ENCODE results near the gene RIOX2. TPM values are rescaled to one million over a fixed set of nuclear protein-coding genes. Genes with fewer than 3 reads are reported as not detected.

RIOX2 gene
- total RNA-seq (ENCODE audit: low replicate concordance), result 10.4 TPM in 2 replicates

GRCh38 chr3:97971679-97972567 is at the start of gene RIOX2:
Gene RIOX2 (minus strand): TSS chr3:97972431. CDS start chr3:97967593, 4,838 bp downstream.
- DNase-seq (ENCODE audit: low spot score), result peak; percentile 77
- Mint-ChIP-seq H3K4me3 (peak within 1 kb of the TSS; percentile 91), H3K27ac (peak within 1 kb of the TSS; percentile 50), H3K4me1 (peaks cover 7% of the 10 kb centered on the region), H3K9me3 (no peaks in the 10 kb centered on the region), H3K36me3 (peaks cover 3% of the 10 kb centered on the region), H3K27me3 (ENCODE audit: insufficient read depth, low read depth) (peaks cover 8% of the 10 kb centered on the region)
- no peaks in the 10 kb centered on the region for H3K9me3 ChIP-seq (ENCODE audit: low read depth)
- H3K79me2 ChIP-seq (ENCODE audit: low read depth), result no peaks in the 10 kb centered on the region
- TF ChIP-seq EZH2 (IDR thresholded peaks at IDR 0.05), result no peak
- TF ChIP-seq EZH2phosphoT487 (IDR thresholded peaks at IDR 0.05), result no peak
- TF ChIP-seq CTCF (IDR thresholded peaks at IDR 0.05), result no peak
- H4K20me1 ChIP-seq (ENCODE audit: low read depth), result no peaks in the 10 kb centered on the region
- H3K4me2 ChIP-seq, result peak within 1 kb of the TSS; percentile 88
- no peaks in the 10 kb centered on the region for H3F3A ChIP-seq (ENCODE audit: low read depth)
- no peak within 1 kb of the TSS for H3K27ac ChIP-seq
- H3K36me3 ChIP-seq, result no peaks in the 10 kb centered on the region
- peak within 1 kb of the TSS; percentile 76 for H3K4me3 ChIP-seq
- peaks cover 21% of the 10 kb centered on the region for H3K27me3 ChIP-seq
- no peak within 1 kb of the TSS for H3K9ac ChIP-seq
- H2AFZ ChIP-seq (replicated peaks), result peak within 1 kb of the TSS; percentile 78
- H3K4me1 ChIP-seq, result no peaks in the 10 kb centered on the region

GRCh38 chr3:98020412-98020811 is 48.2 kb upstream of the RIOX2 start:
- no peaks in the 10 kb centered on the region for H3F3A ChIP-seq (ENCODE audit: low read depth)
- no peaks in the 10 kb centered on the region for H3K79me2 ChIP-seq (ENCODE audit: low read depth)
- H3K27ac Mint-ChIP-seq, result no peak overlapping the region
- no peaks in the 10 kb centered on the region for H3K9me3 ChIP-seq (ENCODE audit: low read depth)
- no peak overlapping the region for H3K4me2 ChIP-seq
- H3K4me1 ChIP-seq, result no peaks in the 10 kb centered on the region
- no peak overlapping the region for H2AFZ ChIP-seq (replicated peaks)
- no peak overlapping the region for H3K27ac ChIP-seq
- no peaks in the 10 kb centered on the region for H3K4me1 Mint-ChIP-seq
- H3K36me3 Mint-ChIP-seq, result no peaks in the 10 kb centered on the region
- no peak overlapping the region for H3K9ac ChIP-seq
- H3K27me3 ChIP-seq, result no peaks in the 10 kb centered on the region
- H3K36me3 ChIP-seq, result no peaks in the 10 kb centered on the region
- no peaks in the 10 kb centered on the region for H3K9me3 Mint-ChIP-seq
- H3K4me3 Mint-ChIP-seq, result no peak overlapping the region
- TF ChIP-seq EZH2phosphoT487 (IDR thresholded peaks at IDR 0.05) (no peak), EZH2 (IDR thresholded peaks at IDR 0.05) (no peak), CTCF (IDR thresholded peaks at IDR 0.05) (no peak)
- peaks cover 2% of the 10 kb centered on the region for H3K27me3 Mint-ChIP-seq (ENCODE audit: insufficient read depth, low read depth)
- no peaks in the 10 kb centered on the region for H4K20me1 ChIP-seq (ENCODE audit: low read depth)
- DNase-seq (ENCODE audit: low spot score), result no peak
- H3K4me3 ChIP-seq, result no peak overlapping the region

- H3K9ac ChIP-seq, result no peak overlapping the region
- H3K36me3 ChIP-seq, result no peaks in the 10 kb centered on the region
- Mint-ChIP-seq H3K4me3 (no peak overlapping the region), H3K36me3 (no peaks in the 10 kb centered on the region), H3K27ac (no peak overlapping the region), H3K9me3 (no peaks in the 10 kb centered on the region), H3K27me3 (ENCODE audit: insufficient read depth, low read depth) (peaks cover 2% of the 10 kb centered on the region), H3K4me1 (no peaks in the 10 kb centered on the region)
- no peaks in the 10 kb centered on the region for H3F3A ChIP-seq (ENCODE audit: low read depth)
- H2AFZ ChIP-seq (replicated peaks), result no peak overlapping the region
- H3K4me3 ChIP-seq, result no peak overlapping the region
- H3K9me3 ChIP-seq (ENCODE audit: low read depth), result no peaks in the 10 kb centered on the region
- no peak for DNase-seq (ENCODE audit: low spot score)
- TF ChIP-seq EZH2 (IDR thresholded peaks at IDR 0.05), result no peak
- TF ChIP-seq CTCF (IDR thresholded peaks at IDR 0.05), result no peak
- TF ChIP-seq EZH2phosphoT487 (IDR thresholded peaks at IDR 0.05), result no peak
- no peaks in the 10 kb centered on the region for H3K79me2 ChIP-seq (ENCODE audit: low read depth)
- no peaks in the 10 kb centered on the region for H3K4me1 ChIP-seq
- no peak overlapping the region for H3K27ac ChIP-seq
- H4K20me1 ChIP-seq (ENCODE audit: low read depth), result no peaks in the 10 kb centered on the region
- no peak overlapping the region for H3K4me2 ChIP-seq
- no peaks in the 10 kb centered on the region for H3K27me3 ChIP-seq
These were observed 46.1 kb upstream of the RIOX2 start for GRCh38 chr3:98018301-98018700.
